ENCODE results near the gene AGO1. TPM values are rescaled to one million over a fixed set of nuclear protein-coding genes. Genes with fewer than 3 reads are reported as not detected.

Gene AGO1
- total RNA-seq, 4 donors from 2014 or later = 21.8 to 27.7 (median 25.4) TPM

GRCh38 chr1:35857830-35858229 lies 25.2 kb upstream of the AGO1 start:
- Histone ChIP-seq H3K27me3 (no peaks in the 10 kb centered on the region), H3K36me3 (peaks cover 6 to 17% of the 10 kb centered on the region in 2 donors), H3K9me3 (no peaks in the 10 kb centered on the region), H3K27ac (no peak overlapping the region), H3K4me3 (replicated peaks in 1 of 3) (no peak overlapping the region), H3K4me1 (no peaks in the 10 kb centered on the region)
- peak; percentile 6 to 22 for DNase-seq
- TF ChIP-seq POLR2A (IDR thresholded peaks at IDR 0.05) (no peak), CTCF (IDR thresholded peaks at IDR 0.05) (peak in 1 of 6 experiments; percentile 24)
- intact Hi-C loops (cut with DNase I) = no loop called here

GRCh38 chr1:35860696-35861095 lies 22.3 kb upstream of the AGO1 start:
- intact Hi-C loops (cut with DNase I) = no loop called here
- H3K36me3 ChIP-seq = no peaks in the 10 kb centered on the region
- H3K27ac ChIP-seq = no peak overlapping the region
- H3K9me3 ChIP-seq = no peaks in the 10 kb centered on the region
- no peaks in the 10 kb centered on the region for H3K4me1 ChIP-seq
- H3K4me3 ChIP-seq (replicated peaks in 1 of 3) = no peak overlapping the region
- H3K27me3 ChIP-seq = no peaks in the 10 kb centered on the region
- 76 to 82% methylated on average over 3 of the region's 3 CpGs for WGBS, 2 donors
- TF ChIP-seq CTCF (IDR thresholded peaks at IDR 0.05) (no peak), POLR2A (IDR thresholded peaks at IDR 0.05) (no peak)
- DNase-seq = no peak

- no peaks in the 10 kb centered on the region for H3K36me3 ChIP-seq
- 94 to 97% methylated on average over 1 of the region's 1 CpG for WGBS, 2 donors
- no peak overlapping the region for H3K4me3 ChIP-seq (replicated peaks in 1 of 3)
- no peak overlapping the region for H3K27ac ChIP-seq
- no peaks in the 10 kb centered on the region for H3K27me3 ChIP-seq
- no peak for DNase-seq
- no peaks in the 10 kb centered on the region for H3K9me3 ChIP-seq
- intact Hi-C loops (cut with DNase I) = no loop called here
- no peaks in the 10 kb centered on the region for H3K4me1 ChIP-seq
- no peak for TF ChIP-seq CTCF (IDR thresholded peaks at IDR 0.05)
- TF ChIP-seq POLR2A (IDR thresholded peaks at IDR 0.05) = no peak
Observed at GRCh38 chr1:35863136-35863535, 19.9 kb upstream of the AGO1 start.

GRCh38 chr1:35863881-35864625 lies 19.0 kb upstream of the AGO1 start:
- H3K4me3 ChIP-seq (replicated peaks in 1 of 3) = no peak overlapping the region
- no peaks in the 10 kb centered on the region for H3K9me3 ChIP-seq
- no peaks in the 10 kb centered on the region for H3K4me1 ChIP-seq
- DNase-seq = no peak
- intact Hi-C loops (cut with DNase I) = no loop called here
- H3K27ac ChIP-seq = no peak overlapping the region
- 66 to 75% methylated on average over 3 of the region's 3 CpGs for WGBS, 2 donors
- no peaks in the 10 kb centered on the region for H3K36me3 ChIP-seq
- TF ChIP-seq CTCF (IDR thresholded peaks at IDR 0.05) (no peak), POLR2A (IDR thresholded peaks at IDR 0.05) (no peak)
- H3K27me3 ChIP-seq = no peaks in the 10 kb centered on the region

- no peak overlapping the region for H3K4me3 ChIP-seq (replicated peaks in 1 of 3)
- intact Hi-C loops (cut with DNase I) = no loop called here
- WGBS, 2 donors = 83 to 85% methylated on average over 5 of the region's 5 CpGs
- no peaks in the 10 kb centered on the region for H3K27me3 ChIP-seq
- H3K36me3 ChIP-seq = no peaks in the 10 kb centered on the region
- H3K4me1 ChIP-seq = no peaks in the 10 kb centered on the region
- no peak for TF ChIP-seq CTCF (IDR thresholded peaks at IDR 0.05)
- no peak for TF ChIP-seq POLR2A (IDR thresholded peaks at IDR 0.05)
- no peaks in the 10 kb centered on the region for H3K9me3 ChIP-seq
- DNase-seq = no peak
- no peak overlapping the region for H3K27ac ChIP-seq
Observed at GRCh38 chr1:35864813-35865212, 18.2 kb upstream of the AGO1 start.
